Neural crest cell (in vitro differentiated cells): Measurements from ENCODE around the gene AP4S1. TPM values are rescaled to one million over a fixed set of nuclear protein-coding genes. Genes with fewer than 3 reads are reported as not detected.
"Not testable (repeated sequence)": the region's sequence is repeated elsewhere in the genome, so short reads cannot be mapped to it uniquely, and the experiment has no call there.

Experiments
- DNase-seq: peaks from one replicate; pipeline ENCODE4 v3.0.0; 2021; ENCODE audit warnings: low read depth, mixed read lengths, low spot score
- H3K27ac Mint-ChIP-seq: one replicate; pipeline ENCODE4 v1.8.0; 2021; ENCODE audit warnings: mild to moderate bottlenecking, mixed read lengths; ENCODE audit not compliant: unreplicated experiment
- H3K27me3 Mint-ChIP-seq: 2 replicates; pipeline ENCODE4 v1.8.0; 2021; ENCODE audit warnings: low read depth, mild to moderate bottlenecking, mixed read lengths
- H3K36me3 Mint-ChIP-seq: 2 replicates; pipeline ENCODE4 v1.8.0; 2021; ENCODE audit warnings: low read depth, mild to moderate bottlenecking, mixed read lengths
- H3K4me1 Mint-ChIP-seq: 2 replicates; pipeline ENCODE4 v1.8.0; 2021; ENCODE audit warnings: mixed read lengths
- H3K4me3 Mint-ChIP-seq: one replicate; pipeline ENCODE4 v1.8.0; 2021; ENCODE audit warnings: mild to moderate bottlenecking, mixed read lengths
- H3K9me3 Mint-ChIP-seq: 2 replicates; pipeline ENCODE4 v1.8.0; 2021; ENCODE audit warnings: mixed read lengths
- CTCF ChIP-seq: fragments of 200-600 bp; sonication (generic); conservative IDR thresholded peaks from 2 replicates; pipeline ENCODE4 v1.5.0; 2021; ENCODE audit warnings: antibody characterized with exemption, mild to moderate bottlenecking
- total RNA-seq: library from RNA; stranded (reverse); gene quantifications from 2 replicates; pipeline ENCODE4 v1.2.1, GENCODE V29; 2021

The AP4S1 gene
- total RNA-seq, 1 donor from 2014 or later: 8.0 TPM

DNA sequence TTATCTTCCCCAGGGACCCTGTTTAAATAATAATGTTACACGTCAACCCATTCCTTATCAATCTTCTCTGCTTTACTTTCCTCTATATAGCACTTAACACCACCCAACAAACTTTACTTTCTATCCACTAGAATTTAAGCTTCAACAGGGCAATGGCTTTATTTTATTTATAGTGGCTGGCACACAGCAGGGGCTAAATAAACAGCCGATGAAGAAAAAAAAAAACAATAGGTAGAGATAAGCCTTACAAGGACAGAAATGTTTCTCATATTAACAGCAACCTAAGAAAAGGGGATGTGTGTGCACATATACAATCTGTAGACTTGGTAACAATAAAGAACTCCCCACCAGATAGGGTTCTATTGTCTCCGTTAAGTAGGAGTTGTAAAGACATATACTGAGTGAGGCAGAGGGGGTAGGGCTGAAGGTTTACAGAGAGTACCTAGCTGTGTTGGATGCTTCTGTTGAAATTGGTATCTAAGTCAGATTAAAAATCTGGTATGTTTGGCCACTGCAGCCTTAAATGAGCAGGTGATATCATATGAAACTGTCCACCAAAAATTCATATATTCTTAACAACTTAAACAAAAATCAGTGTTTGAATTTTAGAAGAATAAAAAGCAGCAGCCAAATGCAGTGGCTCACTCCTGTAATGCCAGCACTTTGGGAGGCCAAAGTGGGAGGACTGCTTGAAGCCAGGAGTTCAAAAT is 24.7 kb upstream of the AP4S1 start:
- Mint-ChIP-seq H3K4me1 (peaks cover 21% of the 10 kb centered on the region), H3K36me3 (peaks cover 49% of the 10 kb centered on the region), H3K27ac (no peak overlapping the region), H3K4me3 (no peak overlapping the region), H3K9me3 (peaks cover 15% of the 10 kb centered on the region), H3K27me3 (no peaks in the 10 kb centered on the region)
- no peak for DNase-seq
- TF ChIP-seq CTCF: no peak

DNA sequence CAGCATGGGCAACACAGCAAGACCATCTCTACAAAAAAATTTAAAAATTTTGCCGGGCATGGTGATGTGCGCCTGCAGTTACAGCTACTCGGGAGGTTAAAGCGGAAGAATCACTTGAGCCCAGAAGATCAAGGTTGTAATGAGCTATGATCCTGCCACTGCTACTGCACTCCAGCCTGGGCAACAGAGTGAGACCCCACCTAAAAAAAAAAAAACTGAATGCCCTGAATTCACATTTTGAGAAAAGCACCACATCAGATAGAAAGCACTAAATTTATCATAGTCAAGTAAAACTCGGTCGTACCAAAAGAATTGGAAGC is 24.1 kb upstream of the AP4S1 start:
- H3K27ac Mint-ChIP-seq: no peak overlapping the region
- no peak for DNase-seq
- H3K4me3 Mint-ChIP-seq: no peak overlapping the region
- H3K36me3 Mint-ChIP-seq: peaks cover 49% of the 10 kb centered on the region
- no peaks in the 10 kb centered on the region for H3K27me3 Mint-ChIP-seq
- H3K4me1 Mint-ChIP-seq: peaks cover 16% of the 10 kb centered on the region
- peaks cover 15% of the 10 kb centered on the region for H3K9me3 Mint-ChIP-seq
- no peak for TF ChIP-seq CTCF

DNA sequence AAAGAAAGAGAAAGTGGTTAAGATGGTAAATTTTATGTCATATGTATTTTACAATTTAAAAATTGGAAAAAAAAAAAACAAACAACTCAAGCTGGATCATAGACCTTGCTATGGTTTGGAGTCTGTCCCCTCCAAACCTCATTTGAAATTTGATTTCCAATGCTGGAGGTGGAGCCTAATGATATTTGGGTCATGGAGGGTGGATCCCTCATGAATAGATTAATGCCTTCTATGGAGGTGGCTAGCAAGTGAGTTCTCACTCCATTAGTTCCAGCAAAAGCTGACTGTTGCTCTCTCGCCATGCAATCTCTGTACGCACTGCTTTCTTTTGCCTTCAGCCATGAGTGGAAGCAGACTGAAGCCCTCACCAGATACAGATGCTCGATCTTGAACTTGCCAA is 22.2 kb upstream of the AP4S1 start:
- Mint-ChIP-seq H3K4me3 (no peak overlapping the region), H3K36me3 (peaks cover 37% of the 10 kb centered on the region), H3K27me3 (no peaks in the 10 kb centered on the region), H3K27ac (peak overlapping the region; percentile 62), H3K9me3 (peaks cover 12% of the 10 kb centered on the region), H3K4me1 (peaks cover 4% of the 10 kb centered on the region)
- no peak for TF ChIP-seq CTCF
- no peak for DNase-seq

- not testable (repeated sequence) for H3K27me3 Mint-ChIP-seq, H3K4me3 Mint-ChIP-seq, DNase-seq, H3K4me1 Mint-ChIP-seq, H3K27ac Mint-ChIP-seq
- H3K9me3 Mint-ChIP-seq: peaks cover 10% of the 10 kb centered on the region
- peaks cover 31% of the 10 kb centered on the region for H3K36me3 Mint-ChIP-seq
Observed at GRCh38 chr14:31004007-31004406, 21.4 kb upstream of the AP4S1 start.

GRCh38 chr14:31006703-31007102 is 18.7 kb upstream of the AP4S1 start:
- peaks cover 9% of the 10 kb centered on the region for H3K36me3 Mint-ChIP-seq
- no peak for TF ChIP-seq CTCF
- DNase-seq: no peak
- H3K9me3 Mint-ChIP-seq: peaks cover 2% of the 10 kb centered on the region
- no peak overlapping the region for H3K27ac Mint-ChIP-seq
- no peaks in the 10 kb centered on the region for H3K4me1 Mint-ChIP-seq
- no peak overlapping the region for H3K4me3 Mint-ChIP-seq
- H3K27me3 Mint-ChIP-seq: no peaks in the 10 kb centered on the region

DNA sequence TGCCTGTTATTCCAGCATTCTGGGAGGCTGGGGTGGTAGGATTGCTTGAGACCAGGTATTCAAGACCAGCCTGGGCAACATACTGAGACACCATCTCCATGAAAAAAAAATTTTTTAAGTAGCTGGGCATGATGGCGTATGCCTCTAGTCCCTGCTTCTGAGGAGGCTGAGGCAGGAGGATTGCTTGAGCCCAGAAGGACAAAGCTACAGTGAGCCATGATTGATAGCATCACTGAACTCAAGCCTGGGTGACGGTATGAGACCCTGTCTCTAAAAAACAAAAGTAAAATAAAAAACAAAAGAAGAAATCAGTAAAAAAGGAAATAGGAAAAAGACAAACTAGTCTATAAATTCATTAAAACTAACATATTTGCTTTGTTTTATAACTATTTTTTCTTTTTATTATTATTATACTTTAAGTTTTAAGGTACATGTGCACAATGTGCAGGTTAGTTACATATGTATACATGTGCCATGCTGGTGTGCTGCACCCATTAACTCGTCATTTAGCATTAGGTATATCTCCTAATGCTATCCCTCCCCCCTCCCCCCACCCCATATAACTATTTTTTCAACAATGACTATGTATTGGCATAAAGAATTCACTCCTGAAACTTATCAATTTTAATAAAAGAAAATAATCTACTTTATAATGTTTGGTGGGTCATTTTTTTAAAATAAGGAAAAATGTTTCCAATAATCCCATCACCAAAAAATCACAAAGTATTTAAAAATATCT is 15.4 kb upstream of the AP4S1 start:
- Mint-ChIP-seq H3K36me3 (peaks cover 7% of the 10 kb centered on the region), H3K9me3 (peaks cover 3% of the 10 kb centered on the region), H3K4me3 (no peak overlapping the region), H3K27ac (no peak overlapping the region), H3K4me1 (no peaks in the 10 kb centered on the region), H3K27me3 (no peaks in the 10 kb centered on the region)
- no peak for TF ChIP-seq CTCF
- DNase-seq: no peak
